ENCODE measurements around the gene PPP4R3B. TPM values are rescaled to one million over a fixed set of nuclear protein-coding genes. Genes with fewer than 3 reads are reported as not detected.

Gene PPP4R3B
- total and polyA plus RNA-seq, 2 experiments from 2014 or later, result 25.6 to 56.6 TPM

- ATAC-seq (no peak), DNase-seq (ENCODE audit: low spot score) (no peak)
- peaks cover 31% of the 10 kb centered on the region for H3K36me3 ChIP-seq (ENCODE audit: insufficient read depth)
- H3F3A ChIP-seq (replicated peaks; ENCODE audit: low read depth), result no peaks in the 10 kb centered on the region
- no peaks in the 10 kb centered on the region; the same call in 1 of the 2 replicates for H3K9me2 ChIP-seq (ENCODE audit: insufficient read depth)
- no peak overlapping the region for H3K27ac ChIP-seq (ENCODE audit: low read depth)
- H3K4me3 ChIP-seq, result no peak overlapping the region
- Mint-ChIP-seq H3K27me3 (ENCODE audit: insufficient read depth, low read depth, poor library complexity) (no peaks in the 10 kb centered on the region), H3K27ac (no peak overlapping the region), H3K36me3 (ENCODE audit: low read depth) (peaks cover 74% of the 10 kb centered on the region), H3K9me3 (peaks cover 27% of the 10 kb centered on the region), H3K4me3 (no peak overlapping the region), H3K4me1 (no peaks in the 10 kb centered on the region)
- H2AFZ ChIP-seq, result no peak overlapping the region
- no peaks in the 10 kb centered on the region; the same call in 1 of the 2 replicates for H4K20me1 ChIP-seq (replicated peaks; ENCODE audit: insufficient read depth)
- H3K27me3 ChIP-seq (ENCODE audit: insufficient read depth), result no peaks in the 10 kb centered on the region
- no peaks in the 10 kb centered on the region for H3K79me2 ChIP-seq (replicated peaks; ENCODE audit: insufficient read depth)
- H3K4me2 ChIP-seq, result no peak overlapping the region
- TF ChIP-seq EZH2 (IDR thresholded peaks at IDR 0.05; ENCODE audit: low read depth, unreplicated experiment) (no peak), CREB1 (CRISPR knock-in tag; IDR thresholded peaks at IDR 0.05; ENCODE audit: low read depth) (no peak), EZH2phosphoT487 (IDR thresholded peaks at IDR 0.05; ENCODE audit: unreplicated experiment) (no peak), ZNF331 (CRISPR knock-in tag; IDR thresholded peaks at IDR 0.05; ENCODE audit: low read depth) (no peak), CTCF (conservative IDR thresholded peaks at IDR 0.05; ENCODE audit: low read depth in 2 of 2) (no peak), NANOG (IDR thresholded peaks at IDR 0.05; ENCODE audit: borderline replicate concordance) (no peak), POLR2AphosphoS5 (IDR thresholded peaks at IDR 0.05; ENCODE audit: low read depth) (no peak), ETS1 (IDR thresholded peaks at IDR 0.05) (no peak), STAT1 (IDR thresholded peaks at IDR 0.05; ENCODE audit: unreplicated experiment) (no peak), REST (IDR thresholded peaks at IDR 0.05; ENCODE audit: unreplicated experiment) (no peak), JUNB (IDR thresholded peaks at IDR 0.05; ENCODE audit: unreplicated experiment) (no peak), ZNF462 (CRISPR knock-in tag; IDR thresholded peaks at IDR 0.05) (no peak), ZNF114 (CRISPR knock-in tag; IDR thresholded peaks at IDR 0.05) (no peak)
- H3K4me1 ChIP-seq (ENCODE audit: insufficient read depth), result no peaks in the 10 kb centered on the region
Measured at GRCh38 chr2:55560855-55561254, 56.6 kb downstream of the PPP4R3B start.

Measured in GM23338 (cell line).